Ramos (cell line): ENCODE results near the gene CCNK.

Source experiments
- in situ Hi-C: fragments of 300-500 bp; cut with MboI; formaldehyde crosslinking; loops from one replicate; pipeline ENCODE4 v1.14.3; 2022; ENCODE audit warnings: low sequenced_read_pairs; ENCODE audit not compliant: unreplicated experiment

Gene CCNK

DNA sequence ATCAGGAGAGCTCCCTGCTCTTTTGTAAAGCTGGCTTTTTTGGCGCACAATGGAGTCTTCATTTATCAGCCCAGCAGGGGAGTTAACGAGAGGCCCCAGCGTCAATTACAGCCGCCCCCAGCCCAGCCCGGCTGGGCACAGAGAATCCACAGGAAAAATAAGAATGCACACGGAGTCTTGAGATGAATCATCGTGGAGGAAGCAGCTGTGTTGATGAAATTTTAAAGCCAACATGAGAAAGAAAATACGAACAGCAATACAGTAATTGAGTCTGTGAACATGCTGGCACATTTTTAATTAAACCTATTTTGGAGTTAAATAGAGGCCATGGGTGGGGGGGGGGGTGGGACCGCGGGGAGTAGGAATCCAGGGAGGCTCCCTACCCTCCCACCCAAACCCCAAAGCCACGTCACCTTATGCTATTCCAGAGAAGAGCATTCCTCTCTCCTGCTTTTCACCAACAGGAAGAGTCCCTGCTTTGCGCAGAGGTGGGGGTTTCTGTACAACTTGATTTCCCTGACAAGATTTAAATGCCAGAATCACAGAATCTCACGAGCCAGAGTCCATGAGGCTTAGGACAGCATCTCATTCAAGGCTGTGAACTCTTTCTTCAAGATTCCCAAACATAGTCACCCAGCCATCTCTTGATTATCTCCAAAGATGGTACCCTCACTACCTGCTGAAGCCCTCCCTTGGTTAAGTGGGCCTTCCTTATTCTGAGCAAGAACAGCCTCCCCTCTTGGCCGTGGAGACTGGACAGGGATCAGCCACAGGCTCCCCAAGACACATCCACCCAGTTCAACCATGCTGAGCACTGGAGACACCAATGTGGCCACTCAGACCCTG lies 50.3 kb downstream of the CCNK start:
- in situ Hi-C loops = loop anchor here (10.0 kb wide), 1 partner anchor 353 kb away; no protein-coding TSS in a partner anchor

DNA sequence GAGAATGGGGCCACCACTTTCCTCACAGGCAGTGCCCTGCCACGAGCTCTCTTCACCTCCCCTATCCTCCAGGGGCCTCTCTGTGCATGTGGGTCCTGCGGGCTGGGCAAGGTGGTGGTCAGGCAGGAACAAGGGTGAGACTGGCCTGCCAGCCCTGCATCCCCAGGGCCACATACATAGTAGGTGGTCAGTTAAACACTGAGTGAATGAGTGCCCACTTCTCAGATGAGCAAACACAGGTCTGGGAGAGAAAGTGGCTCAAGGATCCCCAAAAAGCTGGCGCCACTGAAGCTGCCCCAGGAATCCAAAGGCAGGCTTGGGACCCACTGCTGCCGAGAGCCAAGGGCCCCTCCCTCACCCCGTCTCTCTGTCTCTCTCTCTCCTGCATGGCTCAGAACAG lies 51.1 kb downstream of the CCNK start:
- in situ Hi-C loops = loop anchor here (10.0 kb wide), 1 partner anchor 352 kb away; no protein-coding TSS in a partner anchor

DNA sequence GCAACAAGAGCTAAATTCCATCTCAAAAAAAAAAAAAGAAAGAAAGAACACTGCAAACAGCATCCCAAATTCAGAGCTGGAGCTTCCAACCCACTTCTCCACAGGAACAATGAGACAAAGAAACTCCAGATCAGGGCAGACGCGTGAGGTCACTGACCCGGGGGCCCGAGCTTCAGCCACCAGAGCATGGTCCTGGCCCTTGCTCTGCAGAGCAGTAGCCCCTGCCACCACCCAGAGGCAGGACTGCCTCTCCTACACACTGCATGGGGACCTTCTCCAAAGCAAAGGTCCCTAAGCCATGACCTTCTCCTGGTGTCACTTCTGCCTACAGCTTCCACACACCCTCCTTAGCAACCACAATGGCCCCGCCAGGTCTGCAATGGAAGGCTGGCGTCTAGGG lies 53.1 kb downstream of the CCNK start:
- in situ Hi-C loops = loop anchor here (10.0 kb wide), 1 partner anchor 350 kb away; no protein-coding TSS in a partner anchor

DNA sequence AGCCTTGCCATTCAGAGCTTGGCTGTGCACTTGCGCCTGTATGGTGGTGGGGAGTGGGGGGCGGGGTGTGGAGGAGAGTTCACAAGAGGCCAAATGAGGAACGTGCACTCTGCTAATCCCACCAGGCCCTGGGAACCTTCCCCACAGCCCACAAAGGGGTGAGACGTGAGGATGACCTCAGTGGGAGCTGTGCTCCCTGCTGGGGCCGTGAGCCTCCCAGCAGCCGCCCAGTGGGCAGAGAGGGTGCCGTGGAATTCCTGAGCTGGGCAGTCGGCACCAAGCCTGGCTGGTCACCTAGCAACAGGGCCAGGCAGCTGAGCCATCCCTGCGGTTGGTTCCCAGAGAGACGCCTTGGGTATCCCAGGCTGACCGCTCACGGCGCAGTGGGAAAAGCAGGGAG lies 53.7 kb downstream of the CCNK start:
- in situ Hi-C loops = loop anchor here (10.0 kb wide), 1 partner anchor 350 kb away; no protein-coding TSS in a partner anchor

GRCh38 chr14:99535448-99535847 lies 54.2 kb downstream of the CCNK start:
- in situ Hi-C loops = loop anchor here (10.0 kb wide), 1 partner anchor 349 kb away; no protein-coding TSS in a partner anchor

GRCh38 chr14:99535908-99536778 lies 54.9 kb downstream of the CCNK start:
- in situ Hi-C loops = loop anchor here (10.0 kb wide), 1 partner anchor 349 kb away; no protein-coding TSS in a partner anchor

DNA sequence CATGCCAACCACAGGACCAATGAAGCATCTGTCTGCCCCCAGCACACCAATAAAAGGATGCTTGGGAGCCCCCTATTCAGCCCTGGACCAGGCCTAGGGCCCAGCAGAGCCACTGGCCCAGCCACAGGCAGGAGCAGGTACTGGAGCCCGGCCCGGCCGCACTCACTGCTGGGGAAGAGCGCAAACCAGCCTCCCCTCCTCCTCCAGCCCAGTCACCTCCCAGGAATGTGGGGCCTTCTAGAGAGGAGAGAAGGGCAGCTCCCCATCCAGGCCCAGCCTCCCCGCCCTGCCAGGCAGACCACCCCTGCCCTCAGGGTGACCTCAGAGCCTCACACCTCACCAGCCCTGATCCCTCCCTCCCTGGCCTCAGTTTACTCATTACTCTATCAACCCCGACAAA lies 56.2 kb downstream of the CCNK start:
- in situ Hi-C loops = loop anchor here (10.0 kb wide), 1 partner anchor 347 kb away; no protein-coding TSS in a partner anchor

- in situ Hi-C loops = loop anchor here (10.0 kb wide), 1 partner anchor 347 kb away; no protein-coding TSS in a partner anchor
Observed at GRCh38 chr14:99538275-99538674, 57.1 kb downstream of the CCNK start.

GRCh38 chr14:99538733-99539132 lies 57.5 kb downstream of the CCNK start:
- in situ Hi-C loops = loop anchor here (10.0 kb wide), 1 partner anchor 346 kb away; no protein-coding TSS in a partner anchor

DNA sequence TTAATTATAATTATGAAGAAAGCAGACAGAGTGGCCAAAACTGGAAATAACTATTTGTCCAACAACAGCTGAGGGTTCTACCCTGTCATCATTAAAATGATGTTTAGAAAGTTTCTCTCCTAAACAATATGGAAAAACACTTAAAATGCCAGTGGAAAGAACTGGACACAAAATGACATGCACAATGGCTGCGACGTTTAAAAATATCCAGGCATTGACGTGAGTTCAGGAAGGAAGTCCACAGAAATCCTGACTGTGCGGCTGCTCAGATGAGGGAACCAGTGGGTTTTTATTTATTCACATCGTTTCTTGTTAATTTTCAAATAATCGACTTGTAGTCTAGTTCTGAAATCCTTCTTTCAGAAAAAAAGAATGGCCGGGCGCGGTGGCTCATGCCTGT lies 58.3 kb downstream of the CCNK start:
- in situ Hi-C loops = loop anchor here (10.0 kb wide), 1 partner anchor 345 kb away; no protein-coding TSS in a partner anchor

- in situ Hi-C loops = no loop called here
Observed at GRCh38 chr14:99540196-99541032, 59.2 kb downstream of the CCNK start.

- in situ Hi-C loops = no loop called here
Observed at GRCh38 chr14:99541211-99541610, 60.0 kb downstream of the CCNK start.

- in situ Hi-C loops = no loop called here
Observed at GRCh38 chr14:99541677-99542470, 60.7 kb downstream of the CCNK start.

DNA sequence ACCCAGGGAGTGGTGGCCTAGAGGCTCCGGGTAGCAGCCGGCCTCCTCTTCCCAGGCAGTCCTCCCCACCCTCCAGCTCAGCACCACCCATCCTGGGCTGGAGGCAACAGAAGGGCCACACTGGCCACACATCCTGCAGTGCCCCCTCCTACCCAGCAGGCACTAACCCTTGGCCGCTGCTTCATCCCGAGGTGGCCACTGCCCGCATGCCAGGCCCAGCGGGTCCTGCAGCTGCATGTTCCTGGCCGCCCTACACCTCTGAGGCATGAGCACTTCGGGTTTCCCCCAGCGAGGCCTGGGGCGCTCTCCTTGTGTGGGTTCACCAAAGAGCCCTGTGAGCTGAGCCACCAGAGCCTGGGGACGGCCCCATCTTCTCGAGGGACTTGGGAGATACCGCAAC lies 61.4 kb downstream of the CCNK start:
- in situ Hi-C loops = no loop called here

DNA sequence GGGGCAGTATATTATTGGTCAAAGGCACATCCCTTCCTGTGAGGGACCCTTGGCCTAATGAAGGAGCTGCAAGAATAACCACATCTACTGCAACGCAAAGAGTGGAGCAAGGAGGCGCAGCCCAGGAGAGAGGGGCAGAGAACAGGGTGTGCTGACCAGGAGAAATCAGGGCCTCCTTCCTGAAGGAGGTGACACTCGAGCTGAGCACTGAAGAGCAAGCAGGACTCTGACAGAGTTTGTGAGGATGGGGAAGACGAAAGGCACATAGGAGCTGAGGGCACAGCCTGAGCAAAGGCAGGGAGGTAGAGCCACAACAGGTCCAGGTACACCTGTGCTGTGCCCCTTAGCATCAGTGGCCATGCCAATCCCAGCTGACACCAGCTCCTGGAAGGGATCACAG lies 62.2 kb downstream of the CCNK start:
- in situ Hi-C loops = no loop called here

GRCh38 chr14:99543985-99544384 lies 62.8 kb downstream of the CCNK start:
- in situ Hi-C loops = no loop called here

DNA sequence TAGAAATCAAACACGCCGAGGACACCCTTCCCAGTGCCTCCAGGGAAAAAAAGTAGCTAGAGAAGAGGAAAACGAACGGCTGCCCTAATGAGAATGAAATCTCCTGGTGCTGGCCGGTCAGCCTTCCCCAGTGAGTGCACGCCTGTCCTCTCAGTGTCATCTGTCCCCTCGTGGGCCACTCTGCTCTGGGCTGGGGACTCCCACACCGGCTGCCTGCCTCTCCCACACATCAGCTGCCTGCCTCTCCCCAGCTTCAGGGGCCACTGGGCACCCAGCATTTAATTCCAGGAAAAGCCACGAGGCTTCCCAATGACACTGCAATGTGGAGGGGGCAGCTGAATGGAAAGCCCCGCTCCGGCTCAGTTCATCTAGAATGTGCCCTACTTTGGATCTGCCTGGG lies 63.8 kb downstream of the CCNK start:
- in situ Hi-C loops = no loop called here

DNA sequence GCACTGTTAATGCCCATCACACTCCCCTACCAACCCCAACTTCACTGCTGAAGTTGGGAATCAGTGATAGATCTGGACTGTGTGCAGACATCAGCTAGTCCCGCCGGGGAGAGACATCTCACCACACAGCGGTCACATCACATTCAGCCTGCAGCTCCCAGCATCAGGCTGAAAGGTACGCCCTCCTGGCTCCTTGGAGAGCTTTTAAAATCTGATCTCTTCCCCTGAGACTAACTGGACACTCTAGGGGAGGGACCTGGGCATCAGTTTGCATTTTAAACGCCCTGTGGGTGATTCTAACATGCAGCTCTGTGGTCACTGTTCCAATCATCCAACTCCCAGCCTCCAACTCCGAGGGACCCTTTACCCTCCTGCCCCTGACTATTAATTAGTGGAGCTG lies 64.4 kb downstream of the CCNK start:
- in situ Hi-C loops = no loop called here
